GM18511 (cell line): Measurements from ENCODE around the gene ST6GAL1.

Experiments used
- ATAC-seq: cut with Tn5 transposase; IDR thresholded peaks from one replicate; pipeline ENCODE4 v1.9.1; 2021; ENCODE audit warnings: mild to moderate bottlenecking, moderate library complexity; ENCODE audit not compliant: unreplicated experiment

Gene ST6GAL1

GRCh38 chr3:187102073-187102634, 171.8 kb downstream of the ST6GAL1 start:
- ATAC-seq: no peak

- ATAC-seq: no peak
These were observed 172.9 kb downstream of the ST6GAL1 start for GRCh38 chr3:187103251-187103650.

GRCh38 chr3:187104342-187104741, 174.0 kb downstream of the ST6GAL1 start:
- ATAC-seq: no peak

GRCh38 chr3:187104933-187105332, 174.6 kb downstream of the ST6GAL1 start:
- no peak for ATAC-seq

- ATAC-seq: no peak
These were observed 175.4 kb downstream of the ST6GAL1 start for GRCh38 chr3:187105700-187106099.

- ATAC-seq: no peak
These were observed 177.7 kb downstream of the ST6GAL1 start for GRCh38 chr3:187107989-187108388.

- ATAC-seq: no peak
These were observed 179.8 kb downstream of the ST6GAL1 start for GRCh38 chr3:187110156-187110555.

- no peak for ATAC-seq
These were observed 182.8 kb downstream of the ST6GAL1 start for GRCh38 chr3:187112934-187113793.

GRCh38 chr3:187114511-187114910, 184.2 kb downstream of the ST6GAL1 start:
- ATAC-seq: no peak

GRCh38 chr3:187120326-187120725, 190.0 kb downstream of the ST6GAL1 start:
- no peak for ATAC-seq

GRCh38 chr3:187122261-187122660, 191.9 kb downstream of the ST6GAL1 start:
- ATAC-seq: no peak

GRCh38 chr3:187125319-187126031, 195.1 kb downstream of the ST6GAL1 start:
- ATAC-seq: peak; percentile 91
